SJSA1 (cell line): ENCODE data around the gene GRK5. TPM values are rescaled to one million over a fixed set of nuclear protein-coding genes. Genes with fewer than 3 reads are reported as not detected.

ENCODE experiments used
- DNase-seq, 2 experiments: peaks; one replicate each; pipeline ENCODE4 v3.0.0-alpha.2; 2015 to 2020; ENCODE audit warnings: low spot score in 2 of 2, low read depth in 1 of 2
- H3K27ac ChIP-seq: fragments of 250-450 bp; sonication (Bioruptor Pico); 2 replicates; pipeline ENCODE4 v1.5.1; 2020; ENCODE audit warnings: mild to moderate bottlenecking, moderate library complexity
- H3K27me3 ChIP-seq: fragments of 250-450 bp; sonication (Bioruptor Pico); replicated peaks from 2 replicates; pipeline ENCODE4 v1.5.1; 2020; ENCODE audit warnings: mild to moderate bottlenecking, moderate library complexity
- H3K36me3 ChIP-seq: fragments of 250-450 bp; sonication (Bioruptor Pico); 2 replicates; pipeline ENCODE4 v1.5.1; 2020; ENCODE audit warnings: mild to moderate bottlenecking
- H3K4me1 ChIP-seq: fragments of 250-450 bp; sonication (Bioruptor Pico); replicated peaks from 2 replicates; pipeline ENCODE4 v1.6.1; 2021; ENCODE audit warnings: mild to moderate bottlenecking
- H3K4me3 ChIP-seq: fragments of 250-450 bp; sonication (Bioruptor Pico); 2 replicates; pipeline ENCODE4 v1.5.1; 2020; ENCODE audit warnings: mild to moderate bottlenecking
- H3K9me3 ChIP-seq: fragments of 250-450 bp; sonication (Bioruptor Pico); replicated peaks from 2 replicates; pipeline ENCODE4 v1.5.1; 2020; ENCODE audit warnings: mild to moderate bottlenecking
- total RNA-seq: library from RNA; depleted of rRNA; stranded (reverse); fragments of >200 nt; shearing (Covaris generic); gene quantifications from 2 replicates; pipeline ENCODE4 v1.2.3, GENCODE V29; 2014

GRK5 gene
- total RNA-seq, 1 experiment from 2014 or later, result 19.4 TPM

DNA sequence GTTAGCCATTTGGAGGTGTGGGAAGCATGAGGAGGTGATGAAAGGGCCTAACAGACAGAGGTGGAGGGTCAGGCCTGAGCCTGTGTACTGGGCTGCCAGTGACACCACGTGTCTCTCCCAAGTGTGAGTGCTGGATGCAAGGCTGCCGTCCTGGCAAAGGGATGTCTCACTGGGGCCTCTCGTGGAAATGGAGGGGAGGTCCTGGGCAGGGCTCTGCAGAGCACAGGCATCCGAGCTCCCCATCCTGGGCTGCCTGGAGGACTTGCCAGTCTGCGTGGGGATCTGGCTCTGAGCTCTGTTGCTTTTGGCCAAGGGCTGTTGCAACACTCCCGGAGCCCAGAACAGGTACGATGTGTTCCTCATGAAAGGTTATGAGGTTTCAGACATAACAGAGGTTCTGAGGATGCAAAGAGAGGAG, 77.3 kb downstream of the GRK5 start:
- H3K4me3 ChIP-seq, result no peak overlapping the region
- no peaks in the 10 kb centered on the region for H3K9me3 ChIP-seq
- no peaks in the 10 kb centered on the region for H3K27me3 ChIP-seq
- no peak for DNase-seq
- no peaks in the 10 kb centered on the region for H3K36me3 ChIP-seq
- peaks cover 8% of the 10 kb centered on the region; the same call in 1 of the 2 replicates for H3K4me1 ChIP-seq
- no peak overlapping the region for H3K27ac ChIP-seq

GRCh38 chr10:119285495-119286267, 78.3 kb downstream of the GRK5 start:
- H3K4me1 ChIP-seq, result peaks cover 8% of the 10 kb centered on the region; the same call in 1 of the 2 replicates
- no peak overlapping the region for H3K27ac ChIP-seq
- no peak for DNase-seq
- no peak overlapping the region for H3K4me3 ChIP-seq
- H3K27me3 ChIP-seq, result no peaks in the 10 kb centered on the region
- H3K9me3 ChIP-seq, result no peaks in the 10 kb centered on the region
- H3K36me3 ChIP-seq, result no peaks in the 10 kb centered on the region

GRCh38 chr10:119286516-119286915, 79.1 kb downstream of the GRK5 start:
- H3K4me1 ChIP-seq, result peaks cover 8% of the 10 kb centered on the region; the same call in 1 of the 2 replicates

DNA sequence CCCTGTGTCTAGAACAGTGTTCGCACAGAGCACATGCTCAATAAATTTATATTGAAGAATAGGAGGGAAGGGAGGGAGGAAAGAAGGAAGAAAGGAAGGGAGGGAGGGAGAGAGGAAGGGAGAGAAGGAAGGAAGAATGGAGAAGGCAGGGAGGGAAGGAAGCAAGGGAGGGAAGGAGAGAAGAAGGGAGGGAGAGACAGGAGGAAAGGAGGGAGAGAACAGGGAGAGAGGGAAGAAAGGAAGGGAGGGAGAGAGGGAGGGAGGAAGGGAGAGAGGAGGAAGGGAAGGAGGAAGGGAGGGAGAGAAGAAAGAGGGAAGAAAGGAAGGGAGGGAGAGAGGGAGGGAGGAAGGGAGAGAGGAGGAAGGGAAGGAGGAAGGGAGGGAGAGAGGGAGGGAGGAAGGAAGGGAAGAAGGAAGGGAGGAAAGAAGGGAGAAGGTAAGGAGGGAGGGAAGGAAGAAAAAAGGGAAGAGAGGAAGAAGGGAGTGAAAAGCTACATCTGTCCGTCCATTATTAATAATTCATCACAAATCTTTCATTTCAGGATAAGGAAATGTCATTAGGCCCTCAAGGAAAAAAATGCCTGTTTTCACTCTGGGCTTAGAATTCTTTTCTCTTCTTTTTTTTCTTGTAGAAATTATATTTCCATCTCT, 79.7 kb downstream of the GRK5 start:
- no peak overlapping the region for H3K4me3 ChIP-seq
- H3K27me3 ChIP-seq, result no peaks in the 10 kb centered on the region
- no peaks in the 10 kb centered on the region for H3K9me3 ChIP-seq
- H3K27ac ChIP-seq, result no peak overlapping the region
- H3K36me3 ChIP-seq, result no peaks in the 10 kb centered on the region
- H3K4me1 ChIP-seq, result peaks cover 8% of the 10 kb centered on the region; the same call in 1 of the 2 replicates
- no peak for DNase-seq

More at GRCh38 chr10:119286516-119286915, 79.1 kb downstream of the GRK5 start:
- Histone ChIP-seq H3K27ac (no peak overlapping the region), H3K36me3 (no peaks in the 10 kb centered on the region), H3K9me3 (no peaks in the 10 kb centered on the region), H3K27me3 (no peaks in the 10 kb centered on the region), H3K4me3 (no peak overlapping the region)
- no peak for DNase-seq

DNA sequence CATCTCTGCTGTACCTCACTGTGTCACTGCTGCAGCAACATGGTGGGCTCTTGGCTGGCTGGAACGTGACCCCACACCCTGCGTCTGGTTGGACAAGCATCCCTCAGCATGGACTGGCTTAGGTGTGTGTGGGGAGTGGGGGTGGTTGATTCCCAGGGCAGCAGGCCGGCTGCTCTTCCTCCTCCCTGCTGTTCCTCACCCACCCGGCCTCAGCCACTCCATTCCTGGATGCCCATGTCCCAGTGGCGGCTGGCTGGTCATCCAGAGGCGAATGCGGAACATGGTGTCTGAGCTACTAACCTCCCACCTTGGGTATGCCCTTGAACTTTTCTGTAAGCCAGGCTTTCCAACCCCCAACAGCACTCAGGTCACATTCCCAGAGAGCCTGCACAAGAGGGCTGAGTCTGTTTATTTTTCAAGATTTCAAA, 81.2 kb downstream of the GRK5 start:
- Histone ChIP-seq H3K27me3 (no peaks in the 10 kb centered on the region), H3K36me3 (no peaks in the 10 kb centered on the region), H3K4me1 (peaks cover 8% of the 10 kb centered on the region; the same call in 1 of the 2 replicates), H3K4me3 (no peak overlapping the region), H3K27ac (no peak overlapping the region), H3K9me3 (no peaks in the 10 kb centered on the region)
- DNase-seq, result no peak

GRCh38 chr10:119289227-119289920, 82.0 kb downstream of the GRK5 start:
- Histone ChIP-seq H3K9me3 (no peaks in the 10 kb centered on the region), H3K4me3 (no peak overlapping the region), H3K36me3 (no peaks in the 10 kb centered on the region), H3K4me1 (peaks cover 8% of the 10 kb centered on the region; the same call in 1 of the 2 replicates), H3K27me3 (no peaks in the 10 kb centered on the region), H3K27ac (no peak overlapping the region)
- no peak for DNase-seq

GRCh38 chr10:119290301-119291048, 83.1 kb downstream of the GRK5 start:
- Histone ChIP-seq H3K4me1 (peaks cover 8% of the 10 kb centered on the region; the same call in 1 of the 2 replicates), H3K27ac (no peak overlapping the region), H3K36me3 (no peaks in the 10 kb centered on the region), H3K9me3 (no peaks in the 10 kb centered on the region), H3K27me3 (no peaks in the 10 kb centered on the region), H3K4me3 (no peak overlapping the region)
- DNase-seq, result no peak

DNA sequence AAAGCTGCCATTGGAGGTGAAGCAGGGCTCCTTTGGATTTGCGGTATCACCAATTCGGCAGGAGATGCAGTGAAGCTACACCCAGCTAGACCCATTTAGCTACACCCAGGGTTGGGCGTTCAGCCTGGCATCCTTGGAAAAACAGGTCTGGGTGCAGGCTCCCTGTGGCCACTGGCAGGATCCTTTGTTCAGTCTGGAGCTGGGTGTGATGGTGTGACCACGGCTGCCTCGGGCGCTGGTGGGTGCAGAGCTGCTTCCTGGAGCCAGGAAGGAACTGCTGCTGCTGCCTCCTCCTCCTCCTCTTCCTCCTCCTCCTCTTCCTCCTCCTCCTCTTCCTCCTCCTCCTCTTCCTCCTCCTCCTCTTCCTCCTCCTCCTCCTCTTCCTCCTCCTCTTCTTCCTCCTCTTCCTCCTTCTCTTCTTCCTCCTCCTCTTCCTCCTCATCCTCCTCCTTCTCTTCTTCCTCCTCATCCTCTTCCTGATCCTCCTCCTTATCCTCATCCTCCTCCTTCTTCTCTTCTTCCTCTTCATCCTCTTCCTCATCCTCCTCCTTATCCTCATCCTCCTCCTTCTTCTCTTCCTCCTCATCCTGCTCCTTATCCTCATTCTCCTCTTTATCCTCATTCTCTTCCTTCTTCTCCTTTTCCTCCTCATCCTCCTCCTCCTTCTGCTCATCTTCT, 84.0 kb downstream of the GRK5 start:
- Histone ChIP-seq H3K27ac (no peak overlapping the region), H3K9me3 (no peaks in the 10 kb centered on the region), H3K4me1 (no peaks in the 10 kb centered on the region), H3K27me3 (no peaks in the 10 kb centered on the region), H3K4me3 (no peak overlapping the region), H3K36me3 (no peaks in the 10 kb centered on the region)
- DNase-seq, result no peak

DNA sequence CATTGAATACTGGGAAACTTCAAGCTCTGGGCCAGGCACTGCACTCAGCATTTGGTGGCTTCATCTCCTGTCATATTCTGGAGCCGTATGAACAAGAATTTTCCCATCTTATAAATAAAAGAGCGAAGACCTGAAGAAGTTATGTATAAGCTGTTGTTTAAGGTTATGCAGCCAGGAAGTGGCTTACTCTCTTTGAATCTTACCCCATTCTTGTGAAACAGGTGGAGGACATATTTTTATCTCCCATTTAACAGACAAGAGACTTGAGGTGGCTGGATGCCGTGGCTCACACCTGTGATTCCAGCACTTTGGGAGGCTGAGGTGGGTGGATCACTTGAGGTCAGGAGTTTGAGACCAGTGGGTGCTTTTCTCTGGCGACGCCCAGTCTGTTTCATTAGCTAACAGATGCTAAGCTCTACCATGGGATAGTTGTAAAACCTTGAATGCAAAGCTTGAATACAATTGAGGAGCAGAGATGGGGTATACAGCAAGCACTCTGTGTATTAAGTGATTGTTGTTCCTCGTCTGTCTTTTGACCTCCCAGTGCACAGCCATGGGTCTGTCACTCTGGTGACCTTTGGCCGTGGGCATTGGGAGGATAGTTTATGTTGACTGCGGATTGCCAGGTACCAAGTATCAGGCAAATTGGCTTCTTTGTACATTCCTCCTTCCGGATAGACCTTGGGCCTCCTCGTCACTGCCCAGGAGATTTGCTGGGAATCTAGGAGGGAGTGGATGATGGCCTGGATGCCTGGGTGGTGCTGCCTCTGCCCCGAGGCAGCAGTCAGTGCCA, 85.8 kb downstream of the GRK5 start:
- Histone ChIP-seq H3K4me1 (no peaks in the 10 kb centered on the region), H3K9me3 (peaks cover 6% of the 10 kb centered on the region), H3K4me3 (no peak overlapping the region), H3K27ac (no peak overlapping the region), H3K27me3 (no peaks in the 10 kb centered on the region), H3K36me3 (no peaks in the 10 kb centered on the region; the same call in 1 of the 2 replicates)
- DNase-seq, result no peak

GRCh38 chr10:119296703-119297102, 89.3 kb downstream of the GRK5 start:
- peaks cover 6% of the 10 kb centered on the region; the same call in 1 of the 2 replicates for H3K4me1 ChIP-seq
- H3K27me3 ChIP-seq, result no peaks in the 10 kb centered on the region
- DNase-seq, result no peak

GRCh38 chr10:119297207-119297968, 90.0 kb downstream of the GRK5 start:
- H3K36me3 ChIP-seq, result no peaks in the 10 kb centered on the region; the same call in 1 of the 2 replicates
- peaks cover 7% of the 10 kb centered on the region; the same call in 1 of the 2 replicates for H3K4me1 ChIP-seq
- no peak for DNase-seq
- no peaks in the 10 kb centered on the region for H3K27me3 ChIP-seq
- no peak overlapping the region for H3K4me3 ChIP-seq
- H3K27ac ChIP-seq, result no peak overlapping the region
- peaks cover 6% of the 10 kb centered on the region for H3K9me3 ChIP-seq

More at GRCh38 chr10:119296703-119297102, 89.3 kb downstream of the GRK5 start:
- Histone ChIP-seq H3K9me3 (peaks cover 6% of the 10 kb centered on the region), H3K4me3 (no peak overlapping the region), H3K36me3 (no peaks in the 10 kb centered on the region; the same call in 1 of the 2 replicates), H3K27ac (no peak overlapping the region)
